Body of pancreas (tissue), 4 donors: ENCODE results near the gene EAF2.

Experiments used
- POLR2A ChIP-seq, 3 donors: fragments of 450-650 bp; IDR thresholded peaks; one replicate each; pipeline ENCODE4 v1.6.1; 2016; ENCODE audit warnings: antibody characterized with exemption in 3 of 3, mild to moderate bottlenecking in 2 of 3
- TF ChIP-seq, protein P1 (sequence below), 7 experiments: fragments of 450-650 bp in 4 of 7; fragments of 200-600 bp in 3 of 7; sonication (generic) in 3 of 7; IDR thresholded peaks; one replicate each; pipeline ENCODE4 v1.5.1; 2016 to 2019; ENCODE audit warnings: antibody characterized with exemption in 7 of 7

DNA sequence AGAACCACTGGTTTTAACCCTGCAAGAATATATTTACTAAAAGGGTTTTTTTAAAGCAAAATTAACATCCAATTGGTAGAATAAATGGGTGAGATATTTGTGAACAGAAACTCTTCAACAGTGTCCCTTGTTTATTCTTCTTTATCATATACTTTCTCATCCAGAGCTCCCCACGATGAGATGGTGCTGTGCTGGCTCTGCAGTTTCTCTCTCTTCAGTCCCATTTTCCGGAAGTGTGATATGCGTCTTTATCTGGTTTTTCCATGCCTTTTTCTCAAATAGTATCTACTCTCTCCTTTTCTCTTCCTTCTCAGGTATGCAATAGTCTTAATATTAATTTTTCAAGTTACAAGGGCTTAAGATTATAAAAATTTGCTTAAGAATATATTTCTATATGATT is 1.5 kb downstream of the EAF2 start:
- TF ChIP-seq, protein P1, sequence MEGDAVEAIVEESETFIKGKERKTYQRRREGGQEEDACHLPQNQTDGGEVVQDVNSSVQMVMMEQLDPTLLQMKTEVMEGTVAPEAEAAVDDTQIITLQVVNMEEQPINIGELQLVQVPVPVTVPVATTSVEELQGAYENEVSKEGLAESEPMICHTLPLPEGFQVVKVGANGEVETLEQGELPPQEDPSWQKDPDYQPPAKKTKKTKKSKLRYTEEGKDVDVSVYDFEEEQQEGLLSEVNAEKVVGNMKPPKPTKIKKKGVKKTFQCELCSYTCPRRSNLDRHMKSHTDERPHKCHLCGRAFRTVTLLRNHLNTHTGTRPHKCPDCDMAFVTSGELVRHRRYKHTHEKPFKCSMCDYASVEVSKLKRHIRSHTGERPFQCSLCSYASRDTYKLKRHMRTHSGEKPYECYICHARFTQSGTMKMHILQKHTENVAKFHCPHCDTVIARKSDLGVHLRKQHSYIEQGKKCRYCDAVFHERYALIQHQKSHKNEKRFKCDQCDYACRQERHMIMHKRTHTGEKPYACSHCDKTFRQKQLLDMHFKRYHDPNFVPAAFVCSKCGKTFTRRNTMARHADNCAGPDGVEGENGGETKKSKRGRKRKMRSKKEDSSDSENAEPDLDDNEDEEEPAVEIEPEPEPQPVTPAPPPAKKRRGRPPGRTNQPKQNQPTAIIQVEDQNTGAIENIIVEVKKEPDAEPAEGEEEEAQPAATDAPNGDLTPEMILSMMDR (IDR thresholded peaks at IDR 0.05), result no peak
- no peak for TF ChIP-seq POLR2A (IDR thresholded peaks at IDR 0.05)
